Measurements from ENCODE around the gene GIT2.

Gene GIT2

DNA sequence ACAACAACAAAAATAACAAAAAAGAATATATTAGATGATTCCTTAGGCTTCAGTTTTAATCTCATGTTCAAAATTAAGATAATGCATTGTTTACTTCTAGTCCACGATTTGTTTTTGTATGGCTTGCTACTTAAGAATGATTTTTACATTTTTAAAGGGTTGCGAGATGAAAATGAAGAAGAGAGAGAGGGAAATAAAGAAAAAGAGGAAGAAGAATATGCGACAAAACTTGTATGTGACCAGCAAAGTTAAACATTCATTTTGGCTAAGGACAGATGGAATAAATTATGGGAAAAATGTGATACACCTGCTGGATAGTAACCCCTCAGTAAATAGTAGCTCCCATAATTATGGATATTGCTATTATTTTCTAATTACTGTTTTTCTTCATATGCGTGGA, 1.2 kb upstream of the GIT2 start:
- Histone ChIP-seq H3K79me2 (ENCODE audit: control insufficient read depth, insufficient read depth, low read length, poor library complexity) (peaks cover 8% of the 10 kb centered on the region), H3K23ac (ENCODE audit: low read length) (no peak overlapping the region), H4K8ac (ENCODE audit: low read depth, low read length) (no peak overlapping the region), H3K27ac (ENCODE audit: low read depth, low read length) (no peak overlapping the region), H3K4ac (ENCODE audit: low read depth, low read length) (no peak overlapping the region), H2AFZ (ENCODE audit: insufficient read depth, low read length, poor library complexity) (no peak overlapping the region), H4K91ac (ENCODE audit: low read depth, low read length) (no peak overlapping the region), H3K9me3 (ENCODE audit: insufficient read depth, low read depth, low read length) (no peaks in the 10 kb centered on the region), H3K4me3 (ENCODE audit: low read depth, low read length) (no peak overlapping the region), H4K12ac (ENCODE audit: low read depth, low read length) (no peak overlapping the region), H2BK5ac (ENCODE audit: low read depth, low read length, poor library complexity) (no peak overlapping the region), H3K14ac (ENCODE audit: low read length) (no peak overlapping the region), H3K9ac (ENCODE audit: low read length) (no peak overlapping the region), H3K36me3 (ENCODE audit: control insufficient read depth in 1 of 2, insufficient read depth in 2 of 2, low read length in 2 of 2) (no peaks in the 10 kb centered on the region), H3K18ac (ENCODE audit: low read length) (no peak overlapping the region), H3K4me2 (ENCODE audit: low read length) (no peak overlapping the region), H2BK120ac (ENCODE audit: insufficient read depth, low read length, poor library complexity) (no peak overlapping the region), H3K27me3 (ENCODE audit: insufficient read depth, low read length) (no peaks in the 10 kb centered on the region), H2AK5ac (ENCODE audit: low read length) (no peak overlapping the region), H2BK12ac (ENCODE audit: low read length) (no peak overlapping the region), H3K79me1 (ENCODE audit: low read length) (peaks cover 8% of the 10 kb centered on the region), H3K4me1 (ENCODE audit: control insufficient read depth in 1 of 2, insufficient read depth in 2 of 2, low read length in 2 of 2) (peaks cover 0 to 4% of the 10 kb centered on the region in 2 experiments)
- no peak for DNase-seq
- 100% methylated on average over 1 of the region's 4 CpGs for WGBS (ENCODE audit: extremely low coverage, insufficient coverage, insufficient read length)

- H3K23ac ChIP-seq (ENCODE audit: low read length): no peak overlapping the region
- peak overlapping the region; percentile 50 for H2AFZ ChIP-seq (ENCODE audit: insufficient read depth, low read length, poor library complexity)
- H2AK5ac ChIP-seq (ENCODE audit: low read length): no peak overlapping the region
- no peak overlapping the region for H3K9ac ChIP-seq (ENCODE audit: low read length)
- no peaks in the 10 kb centered on the region for H3K27me3 ChIP-seq (ENCODE audit: insufficient read depth, low read length)
- H2BK120ac ChIP-seq (ENCODE audit: insufficient read depth, low read length, poor library complexity): no peak overlapping the region
- H3K14ac ChIP-seq (ENCODE audit: low read length): no peak overlapping the region
- H3K4me3 ChIP-seq (ENCODE audit: low read depth, low read length): no peak overlapping the region
- H3K4me2 ChIP-seq (ENCODE audit: low read length): peak overlapping the region; percentile 77
- peaks cover 8% of the 10 kb centered on the region for H3K79me2 ChIP-seq (ENCODE audit: control insufficient read depth, insufficient read depth, low read length, poor library complexity)
- no peak overlapping the region for H2BK12ac ChIP-seq (ENCODE audit: low read length)
- no peak overlapping the region for H3K4ac ChIP-seq (ENCODE audit: low read depth, low read length)
- H3K18ac ChIP-seq (ENCODE audit: low read length): no peak overlapping the region
- no peak overlapping the region for H3K27ac ChIP-seq (ENCODE audit: low read depth, low read length)
- peak overlapping the region; percentile 70 for H4K8ac ChIP-seq (ENCODE audit: low read depth, low read length)
- H4K12ac ChIP-seq (ENCODE audit: low read depth, low read length): no peak overlapping the region
- peaks cover 0 to 4% of the 10 kb centered on the region in 2 experiments for H3K4me1 ChIP-seq (ENCODE audit: control insufficient read depth in 1 of 2, insufficient read depth in 2 of 2, low read length in 2 of 2)
- DNase-seq: no peak
- no peak overlapping the region for H4K91ac ChIP-seq (ENCODE audit: low read depth, low read length)
- H2BK5ac ChIP-seq (ENCODE audit: low read depth, low read length, poor library complexity): no peak overlapping the region
- peaks cover 1 to 2% of the 10 kb centered on the region in 2 experiments for H3K36me3 ChIP-seq (ENCODE audit: control insufficient read depth in 1 of 2, insufficient read depth in 2 of 2, low read length in 2 of 2)
- H3K79me1 ChIP-seq (ENCODE audit: low read length): peaks cover 8% of the 10 kb centered on the region
- no CpG with 5 or more reads among the region's 2 CpGs for WGBS (ENCODE audit: extremely low coverage, insufficient coverage, insufficient read length)
- no peaks in the 10 kb centered on the region for H3K9me3 ChIP-seq (ENCODE audit: insufficient read depth, low read depth, low read length)
Observed at GRCh38 chr12:109996483-109996853, 300 bp upstream of the GIT2 start.

GRCh38 chr12:109995361-109995685, 845 bp downstream of the GIT2 start:
- no peak overlapping the region for H2BK12ac ChIP-seq (ENCODE audit: low read length)
- H2BK5ac ChIP-seq (ENCODE audit: low read depth, low read length, poor library complexity): no peak overlapping the region
- H2AFZ ChIP-seq (ENCODE audit: insufficient read depth, low read length, poor library complexity): peak overlapping the region; percentile 41
- H3K14ac ChIP-seq (ENCODE audit: low read length): no peak overlapping the region
- H3K36me3 ChIP-seq (ENCODE audit: control insufficient read depth in 1 of 2, insufficient read depth in 2 of 2, low read length in 2 of 2): peaks cover 4% of the 10 kb centered on the region in 2 experiments
- H3K18ac ChIP-seq (ENCODE audit: low read length): peak overlapping the region; percentile 30
- no peak overlapping the region for H2AK5ac ChIP-seq (ENCODE audit: low read length)
- H4K91ac ChIP-seq (ENCODE audit: low read depth, low read length): no peak overlapping the region
- peak overlapping the region; percentile 30 for H3K9ac ChIP-seq (ENCODE audit: low read length)
- H3K4ac ChIP-seq (ENCODE audit: low read depth, low read length): no peak overlapping the region
- no peak overlapping the region for H4K12ac ChIP-seq (ENCODE audit: low read depth, low read length)
- H3K79me2 ChIP-seq (ENCODE audit: control insufficient read depth, insufficient read depth, low read length, poor library complexity): peaks cover 8% of the 10 kb centered on the region
- no peak overlapping the region for H3K27ac ChIP-seq (ENCODE audit: low read depth, low read length)
- no peaks in the 10 kb centered on the region for H3K27me3 ChIP-seq (ENCODE audit: insufficient read depth, low read length)
- peaks cover 0 to 3% of the 10 kb centered on the region in 2 experiments for H3K4me1 ChIP-seq (ENCODE audit: control insufficient read depth in 1 of 2, insufficient read depth in 2 of 2, low read length in 2 of 2)
- peaks cover 8% of the 10 kb centered on the region for H3K79me1 ChIP-seq (ENCODE audit: low read length)
- no peaks in the 10 kb centered on the region for H3K9me3 ChIP-seq (ENCODE audit: insufficient read depth, low read depth, low read length)
- DNase-seq: no peak
- no CpG with 5 or more reads among the region's 6 CpGs for WGBS (ENCODE audit: extremely low coverage, insufficient coverage, insufficient read length)
- no peak overlapping the region for H4K8ac ChIP-seq (ENCODE audit: low read depth, low read length)
- H3K4me3 ChIP-seq (ENCODE audit: low read depth, low read length): peak overlapping the region; percentile 94
- H3K4me2 ChIP-seq (ENCODE audit: low read length): peak overlapping the region; percentile 84
- no peak overlapping the region for H2BK120ac ChIP-seq (ENCODE audit: insufficient read depth, low read length, poor library complexity)
- no peak overlapping the region for H3K23ac ChIP-seq (ENCODE audit: low read length)

DNA sequence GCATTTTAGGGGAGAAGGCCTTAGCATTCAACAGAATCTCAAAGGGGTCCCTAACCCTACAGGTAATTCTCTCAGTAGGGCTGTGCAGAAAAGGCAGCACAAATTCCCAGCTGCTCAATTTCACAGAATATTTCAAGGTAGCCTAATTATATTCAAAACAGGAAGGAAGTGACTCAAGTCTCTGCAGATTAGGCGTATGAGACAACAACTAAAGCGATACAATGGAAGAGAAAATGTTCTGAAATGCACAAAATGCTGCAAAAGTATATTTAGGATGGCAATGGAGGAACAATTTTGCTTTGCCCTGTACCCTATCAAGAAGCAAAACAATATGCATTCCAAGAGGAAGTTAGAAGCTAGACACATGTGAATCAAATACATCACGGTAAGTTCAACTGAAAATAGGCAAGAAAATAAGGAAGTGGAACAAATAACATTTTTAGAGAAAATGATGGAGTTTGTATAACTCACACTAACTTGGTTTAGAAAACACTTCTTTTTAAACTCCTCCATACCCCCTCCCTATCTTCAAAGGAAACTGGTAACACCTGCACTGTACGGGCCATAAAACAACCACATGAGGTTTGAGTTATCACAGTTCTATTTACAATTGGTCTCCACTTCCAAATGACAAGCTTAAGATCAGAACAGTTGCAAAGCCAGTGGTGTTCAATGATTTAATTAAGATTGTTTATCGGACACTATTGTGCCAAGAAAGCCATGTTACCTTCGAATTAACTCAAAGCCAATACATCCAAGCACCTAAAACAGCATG, 1.6 kb downstream of the GIT2 start:
- no CpG with 5 or more reads among the region's 6 CpGs for WGBS (ENCODE audit: extremely low coverage, insufficient coverage, insufficient read length)
- Histone ChIP-seq H3K14ac (ENCODE audit: low read length) (no peak overlapping the region), H3K4ac (ENCODE audit: low read depth, low read length) (no peak overlapping the region)

More for the DNA sequence above, 1.6 kb downstream of the GIT2 start:
- Histone ChIP-seq H4K12ac (ENCODE audit: low read depth, low read length) (no peak overlapping the region), H3K4me3 (ENCODE audit: low read depth, low read length) (no peak overlapping the region), H3K4me2 (ENCODE audit: low read length) (no peak overlapping the region), H3K27me3 (ENCODE audit: insufficient read depth, low read length) (no peaks in the 10 kb centered on the region), H2BK120ac (ENCODE audit: insufficient read depth, low read length, poor library complexity) (no peak overlapping the region), H3K79me2 (ENCODE audit: control insufficient read depth, insufficient read depth, low read length, poor library complexity) (peaks cover 8% of the 10 kb centered on the region), H4K91ac (ENCODE audit: low read depth, low read length) (no peak overlapping the region), H2BK12ac (ENCODE audit: low read length) (no peak overlapping the region), H3K18ac (ENCODE audit: low read length) (no peak overlapping the region), H2BK5ac (ENCODE audit: low read depth, low read length, poor library complexity) (no peak overlapping the region), H3K27ac (ENCODE audit: low read depth, low read length) (no peak overlapping the region), H3K9ac (ENCODE audit: low read length) (no peak overlapping the region), H3K79me1 (ENCODE audit: low read length) (peaks cover 8% of the 10 kb centered on the region), H4K8ac (ENCODE audit: low read depth, low read length) (no peak overlapping the region), H3K9me3 (ENCODE audit: insufficient read depth, low read depth, low read length) (no peaks in the 10 kb centered on the region), H2AK5ac (ENCODE audit: low read length) (no peak overlapping the region), H3K4me1 (ENCODE audit: control insufficient read depth in 1 of 2, insufficient read depth in 2 of 2, low read length in 2 of 2) (no peaks in the 10 kb centered on the region), H3K36me3 (ENCODE audit: control insufficient read depth in 1 of 2, insufficient read depth in 2 of 2, low read length in 2 of 2) (peaks cover 4 to 6% of the 10 kb centered on the region in 2 experiments), H2AFZ (ENCODE audit: insufficient read depth, low read length, poor library complexity) (no peak overlapping the region), H3K23ac (ENCODE audit: low read length) (no peak overlapping the region)
- DNase-seq: no peak
